ENCODE results near the gene SRGAP3. TPM values are rescaled to one million over a fixed set of nuclear protein-coding genes. Genes with fewer than 3 reads are reported as not detected.

SRGAP3 gene
- total RNA-seq, 2 experiments from 2014 or later, result 1.2 to 1.3 TPM

DNA sequence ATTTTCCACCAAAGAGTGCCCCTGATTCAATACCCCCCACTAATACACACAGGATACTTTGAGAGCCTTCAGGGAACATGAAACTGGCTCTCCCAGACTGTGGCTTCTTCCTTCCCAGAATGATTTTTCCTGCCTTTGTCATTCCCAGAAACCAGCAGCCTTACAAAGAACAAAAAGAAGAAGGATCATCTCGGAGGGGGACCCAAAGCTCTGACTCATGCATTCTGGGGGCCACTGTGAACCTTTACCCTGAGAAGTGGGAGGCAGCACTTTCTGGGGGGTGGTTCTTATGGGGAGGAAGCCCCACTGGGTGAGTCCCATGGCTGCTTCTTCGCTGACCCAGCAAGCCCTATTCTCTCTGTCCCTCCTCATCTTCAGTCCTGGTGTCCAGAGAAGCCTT, 241.5 kb downstream of the SRGAP3 start:
- no peak overlapping the region for H3K27ac Mint-ChIP-seq
- POLR2A ChIA-PET, result no interaction called here

GRCh38 chr3:9007213-9007612, 242.2 kb downstream of the SRGAP3 start:
- no peak overlapping the region for H3K4me3 Mint-ChIP-seq
- no peaks in the 10 kb centered on the region for H3K36me3 Mint-ChIP-seq (ENCODE audit: low read depth)
- no peak for DNase-seq
- H3K27me3 Mint-ChIP-seq, result peaks cover 2% of the 10 kb centered on the region
- ChIA-PET CTCF (no interaction called here), POLR2A (no interaction called here)
- no peaks in the 10 kb centered on the region for H3K9me3 Mint-ChIP-seq
- no peak overlapping the region for H3K27ac Mint-ChIP-seq
- peaks cover 1% of the 10 kb centered on the region for H3K4me1 Mint-ChIP-seq

More for the DNA sequence above, 241.5 kb downstream of the SRGAP3 start:
- H3K36me3 Mint-ChIP-seq (ENCODE audit: low read depth), result no peaks in the 10 kb centered on the region
- peaks cover 6% of the 10 kb centered on the region for H3K4me1 Mint-ChIP-seq
- CTCF ChIA-PET, result no interaction called here
- no peaks in the 10 kb centered on the region for H3K9me3 Mint-ChIP-seq
- peaks cover 2% of the 10 kb centered on the region for H3K27me3 Mint-ChIP-seq
- DNase-seq, result no peak
- no peak overlapping the region for H3K4me3 Mint-ChIP-seq

GRCh38 chr3:9000041-9000440, 249.4 kb downstream of the SRGAP3 start:
- no peak for DNase-seq
- POLR2A ChIA-PET, result no interaction called here
- Mint-ChIP-seq H3K27me3 (peaks cover 5% of the 10 kb centered on the region), H3K9me3 (no peaks in the 10 kb centered on the region), H3K36me3 (ENCODE audit: low read depth) (no peaks in the 10 kb centered on the region), H3K4me1 (no peaks in the 10 kb centered on the region), H3K27ac (no peak overlapping the region), H3K4me3 (no peak overlapping the region)
- CTCF ChIA-PET, result interaction anchor here (5.0 kb wide), 1 partner anchor 12 kb away, joined by 21 read pairs; no protein-coding TSS in a partner anchor

DNA sequence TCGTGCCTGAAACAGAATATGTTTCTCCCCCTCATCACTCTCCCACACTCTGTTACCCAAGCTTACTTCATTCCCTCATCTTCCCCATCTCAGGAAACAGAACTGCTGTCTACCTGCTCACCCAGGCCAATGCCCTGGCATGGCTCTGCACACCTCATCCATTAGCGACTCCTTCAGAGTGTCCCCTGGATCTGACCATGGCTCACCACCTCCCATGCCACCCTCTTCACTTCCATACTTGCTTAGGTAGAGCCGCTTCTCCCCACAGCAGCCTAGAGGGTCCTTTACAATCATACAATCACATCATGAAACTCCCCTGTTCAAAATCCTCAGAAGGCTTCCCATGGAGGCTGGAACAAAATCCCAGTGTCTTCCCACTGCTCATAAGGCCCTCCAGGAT, 252.3 kb downstream of the SRGAP3 start:
- Mint-ChIP-seq H3K36me3 (ENCODE audit: low read depth) (no peaks in the 10 kb centered on the region), H3K27ac (no peak overlapping the region), H3K27me3 (peaks cover 5% of the 10 kb centered on the region), H3K9me3 (no peaks in the 10 kb centered on the region), H3K4me3 (no peak overlapping the region), H3K4me1 (no peaks in the 10 kb centered on the region)
- DNase-seq, result no peak
- CTCF ChIA-PET, result interaction anchor here (5.0 kb wide), 1 partner anchor 9 kb away, joined by 21 read pairs; no protein-coding TSS in a partner anchor
- POLR2A ChIA-PET, result no interaction called here

DNA sequence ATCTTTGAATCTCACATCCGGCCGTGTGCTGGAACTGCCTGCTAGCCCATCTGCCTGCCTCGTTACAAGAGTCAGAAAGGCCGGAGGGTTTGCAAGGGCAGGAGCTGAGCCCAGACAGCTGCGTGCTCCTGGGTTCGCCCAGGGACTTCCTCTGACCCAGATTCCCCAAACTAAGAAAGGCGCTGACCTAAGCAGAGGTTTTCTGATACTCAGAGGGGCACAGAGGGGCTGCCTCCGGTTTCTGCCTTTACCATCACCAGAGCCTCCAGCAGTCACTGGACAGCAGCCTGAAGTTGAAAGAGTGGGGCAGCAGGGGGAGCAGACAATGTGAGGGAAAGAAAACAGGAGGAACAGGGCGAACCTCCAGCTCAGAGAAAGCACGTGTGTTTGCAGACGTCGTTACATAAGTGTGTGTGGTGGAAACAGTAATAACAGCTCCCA, 252.7 kb downstream of the SRGAP3 start:
- ChIA-PET CTCF (interaction anchor here (5.0 kb wide), 1 partner anchor 9 kb away, joined by 21 read pairs; no protein-coding TSS in a partner anchor), POLR2A (no interaction called here)
- DNase-seq, result no peak

GRCh38 chr3:8996216-8996615, 253.2 kb downstream of the SRGAP3 start:
- Mint-ChIP-seq H3K27ac (no peak overlapping the region), H3K4me3 (no peak overlapping the region), H3K36me3 (ENCODE audit: low read depth) (no peaks in the 10 kb centered on the region), H3K27me3 (peaks cover 3% of the 10 kb centered on the region), H3K4me1 (no peaks in the 10 kb centered on the region), H3K9me3 (no peaks in the 10 kb centered on the region)
- CTCF ChIA-PET, result no interaction called here
- no peak for DNase-seq
- POLR2A ChIA-PET, result no interaction called here

More for the DNA sequence above, 252.7 kb downstream of the SRGAP3 start:
- no peak overlapping the region for H3K4me3 Mint-ChIP-seq
- H3K4me1 Mint-ChIP-seq, result no peaks in the 10 kb centered on the region
- H3K27me3 Mint-ChIP-seq, result peaks cover 3% of the 10 kb centered on the region
- no peaks in the 10 kb centered on the region for H3K36me3 Mint-ChIP-seq (ENCODE audit: low read depth)
- no peak overlapping the region for H3K27ac Mint-ChIP-seq
- no peaks in the 10 kb centered on the region for H3K9me3 Mint-ChIP-seq

DNA sequence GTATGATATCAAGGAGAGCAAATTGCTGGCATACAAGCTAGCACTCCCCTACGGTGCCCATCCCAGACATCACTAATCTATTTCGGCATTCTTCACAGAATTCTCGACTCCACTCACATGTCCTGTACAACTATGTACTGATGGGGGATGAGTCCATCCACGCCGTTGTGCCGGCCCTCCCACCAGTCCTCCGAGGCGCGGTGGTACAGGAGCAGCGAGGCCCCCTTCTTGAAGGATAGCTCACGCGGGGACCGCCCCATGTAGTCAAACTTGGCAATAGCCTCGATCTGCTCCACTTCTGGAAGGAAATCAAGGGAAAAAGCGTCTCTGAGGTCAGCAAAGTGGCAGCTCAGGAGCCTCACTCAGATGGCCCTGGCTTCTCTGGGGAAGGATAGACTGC, 255.2 kb downstream of the SRGAP3 start:
- no peak overlapping the region for H3K4me3 Mint-ChIP-seq
- no peak for DNase-seq
- ChIA-PET CTCF (interaction anchor here (1.6 to 1.7 kb wide), 2 partner anchors 11 to 308 kb away, joined by 4 to 5 read pairs; no protein-coding TSS in a partner anchor), POLR2A (no interaction called here)
- no peak overlapping the region for H3K27ac Mint-ChIP-seq
- H3K36me3 Mint-ChIP-seq (ENCODE audit: low read depth), result no peaks in the 10 kb centered on the region
- no peaks in the 10 kb centered on the region for H3K9me3 Mint-ChIP-seq
- no peaks in the 10 kb centered on the region for H3K27me3 Mint-ChIP-seq
- H3K4me1 Mint-ChIP-seq, result no peaks in the 10 kb centered on the region

GRCh38 chr3:8993331-8993730, 256.1 kb downstream of the SRGAP3 start:
- no peaks in the 10 kb centered on the region for H3K4me1 Mint-ChIP-seq
- ChIA-PET CTCF (interaction anchor here (1.6 kb wide), 1 partner anchor 10 kb away, joined by 4 read pairs; no protein-coding TSS in a partner anchor), POLR2A (no interaction called here)
- no peak for DNase-seq
- no peaks in the 10 kb centered on the region for H3K27me3 Mint-ChIP-seq
- H3K4me3 Mint-ChIP-seq, result no peak overlapping the region
- H3K36me3 Mint-ChIP-seq (ENCODE audit: low read depth), result no peaks in the 10 kb centered on the region
- H3K9me3 Mint-ChIP-seq, result no peaks in the 10 kb centered on the region
- H3K27ac Mint-ChIP-seq, result no peak overlapping the region

DNA sequence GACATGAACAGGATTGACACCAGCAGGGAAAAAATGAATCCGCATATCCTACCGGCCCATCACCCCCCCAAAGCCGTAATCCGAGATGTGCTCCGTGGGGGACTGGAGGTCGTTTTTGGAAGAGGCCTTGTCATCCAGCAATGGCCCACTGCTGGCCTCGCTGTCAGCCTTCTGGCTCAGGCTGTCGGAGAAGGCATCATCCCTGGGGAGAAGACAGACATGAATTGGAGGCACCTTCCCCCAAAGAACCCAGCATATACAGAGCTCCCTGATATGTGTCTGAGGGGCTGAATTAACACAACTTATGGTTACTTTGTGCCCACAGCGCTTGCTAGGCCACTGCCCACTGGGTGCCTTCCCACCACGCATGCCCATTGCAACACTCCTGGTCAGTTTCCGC, 256.6 kb downstream of the SRGAP3 start:
- peaks cover under 1% of the 10 kb centered on the region for H3K4me1 Mint-ChIP-seq
- DNase-seq, result no peak
- no peaks in the 10 kb centered on the region for H3K36me3 Mint-ChIP-seq (ENCODE audit: low read depth)
- H3K27ac Mint-ChIP-seq, result no peak overlapping the region
- H3K4me3 Mint-ChIP-seq, result no peak overlapping the region
- ChIA-PET POLR2A (no interaction called here), CTCF (no interaction called here)
- H3K27me3 Mint-ChIP-seq, result no peaks in the 10 kb centered on the region
- H3K9me3 Mint-ChIP-seq, result no peaks in the 10 kb centered on the region

DNA sequence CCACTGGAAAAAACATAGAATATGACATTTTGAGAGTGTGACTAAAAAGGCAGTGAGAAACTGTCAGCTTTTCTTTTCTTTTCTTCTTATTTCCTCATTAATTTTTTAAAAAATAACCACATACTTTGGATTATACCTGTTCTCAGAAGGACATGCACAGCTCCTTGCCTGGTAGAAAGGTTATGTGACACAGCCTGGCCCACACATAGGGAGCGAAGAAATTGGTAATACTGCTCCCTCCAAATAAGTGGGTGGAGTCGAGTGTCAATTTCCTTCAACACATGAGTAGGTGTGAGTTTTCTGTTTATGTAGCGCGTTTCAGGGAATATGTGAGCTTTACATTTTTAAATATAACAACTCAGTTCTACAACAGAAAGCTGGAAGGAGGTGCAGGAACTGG, 257.2 kb downstream of the SRGAP3 start:
- DNase-seq, result no peak
- peaks cover 2% of the 10 kb centered on the region for H3K4me1 Mint-ChIP-seq
- ChIA-PET POLR2A (no interaction called here), CTCF (no interaction called here)
- H3K27me3 Mint-ChIP-seq, result no peaks in the 10 kb centered on the region
- H3K36me3 Mint-ChIP-seq (ENCODE audit: low read depth), result no peaks in the 10 kb centered on the region
- no peak overlapping the region for H3K4me3 Mint-ChIP-seq
- H3K27ac Mint-ChIP-seq, result no peak overlapping the region
- no peaks in the 10 kb centered on the region for H3K9me3 Mint-ChIP-seq

- H3K27me3 Mint-ChIP-seq, result no peaks in the 10 kb centered on the region
- DNase-seq, result no peak
- ChIA-PET CTCF (interaction anchor here (1.1 kb wide), 1 partner anchor 15 kb away, joined by 3 read pairs; no protein-coding TSS in a partner anchor), POLR2A (no interaction called here)
- H3K36me3 Mint-ChIP-seq (ENCODE audit: low read depth), result no peaks in the 10 kb centered on the region
- H3K4me3 Mint-ChIP-seq, result no peak overlapping the region
- H3K4me1 Mint-ChIP-seq, result peaks cover 2% of the 10 kb centered on the region
- no peak overlapping the region for H3K27ac Mint-ChIP-seq
- H3K9me3 Mint-ChIP-seq, result no peaks in the 10 kb centered on the region
These were observed 258.9 kb downstream of the SRGAP3 start for GRCh38 chr3:8990266-8991215.

GRCh38 chr3:8988791-8989558, 260.5 kb downstream of the SRGAP3 start:
- ChIA-PET POLR2A (no interaction called here), CTCF (interaction anchor here (1.1 to 4.8 kb wide), 10 partner anchors 10 to 313 kb away, joined by 3 to 67 read pairs (median 6); partner anchors contain the start of genes OXTR and SRGAP3)
- Mint-ChIP-seq H3K9me3 (no peaks in the 10 kb centered on the region), H3K4me1 (peaks cover 2% of the 10 kb centered on the region), H3K27me3 (no peaks in the 10 kb centered on the region), H3K27ac (no peak overlapping the region), H3K4me3 (no peak overlapping the region), H3K36me3 (ENCODE audit: low read depth) (no peaks in the 10 kb centered on the region)
- no peak for DNase-seq

DNA sequence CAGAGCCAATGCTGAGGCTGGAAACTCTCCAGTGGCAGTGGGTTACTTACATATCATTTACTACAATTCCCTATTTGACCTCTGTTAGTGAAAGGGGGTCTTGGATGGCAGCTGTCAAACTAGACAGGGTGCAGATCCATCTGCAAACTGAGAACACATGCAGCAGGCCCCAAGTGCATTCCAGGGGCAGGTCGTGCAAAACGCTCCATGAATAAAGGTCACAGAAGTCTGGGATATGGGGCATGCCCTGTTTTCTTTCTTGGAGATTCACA, 261.1 kb downstream of the SRGAP3 start:
- peaks cover 2% of the 10 kb centered on the region for H3K4me1 Mint-ChIP-seq
- no peaks in the 10 kb centered on the region for H3K36me3 Mint-ChIP-seq (ENCODE audit: low read depth)
- H3K27me3 Mint-ChIP-seq, result no peaks in the 10 kb centered on the region
- no peak overlapping the region for H3K4me3 Mint-ChIP-seq
- DNase-seq, result no peak
- POLR2A ChIA-PET, result no interaction called here
- CTCF ChIA-PET, result interaction anchor here (0.9 to 4.8 kb wide), 17 partner anchors 10 to 322 kb away, joined by 3 to 67 read pairs (median 4); partner anchors contain the start of genes OXTR and SRGAP3
- H3K9me3 Mint-ChIP-seq, result no peaks in the 10 kb centered on the region
- H3K27ac Mint-ChIP-seq, result no peak overlapping the region
